ENCODE data around the gene TOE1.

The TOE1 gene

GRCh38 chr1:45370575-45370974 lies 30.6 kb downstream of the TOE1 start:
- H2BK120ac ChIP-seq (ENCODE audit: insufficient read depth, low read length, poor library complexity): no peak overlapping the region
- H4K91ac ChIP-seq (ENCODE audit: low read depth, low read length): no peak overlapping the region
- no peaks in the 10 kb centered on the region for H3K27me3 ChIP-seq (ENCODE audit: insufficient read depth, low read length)
- H3K79me1 ChIP-seq (ENCODE audit: low read length): no peaks in the 10 kb centered on the region
- H2AFZ ChIP-seq (ENCODE audit: insufficient read depth, low read length, poor library complexity): no peak overlapping the region
- H3K79me2 ChIP-seq (ENCODE audit: control insufficient read depth, insufficient read depth, low read length, poor library complexity): no peaks in the 10 kb centered on the region
- no peak overlapping the region for H4K8ac ChIP-seq (ENCODE audit: low read depth, low read length)
- no peaks in the 10 kb centered on the region for H3K36me3 ChIP-seq (ENCODE audit: control insufficient read depth in 1 of 2, insufficient read depth in 2 of 2, low read length in 2 of 2)
- no peak overlapping the region for H3K4ac ChIP-seq (ENCODE audit: low read depth, low read length)
- no peak overlapping the region for H3K14ac ChIP-seq (ENCODE audit: low read length)
- DNase-seq: no peak
- H3K27ac ChIP-seq (ENCODE audit: low read depth, low read length): no peak overlapping the region
- no peak overlapping the region for H3K18ac ChIP-seq (ENCODE audit: low read length)
- no peak overlapping the region for H3K23ac ChIP-seq (ENCODE audit: low read length)
- H4K12ac ChIP-seq (ENCODE audit: low read depth, low read length): no peak overlapping the region
- H3K4me2 ChIP-seq (ENCODE audit: low read length): no peak overlapping the region
- H3K4me3 ChIP-seq (ENCODE audit: low read depth, low read length): no peak overlapping the region
- no peak overlapping the region for H2BK12ac ChIP-seq (ENCODE audit: low read length)
- no peak overlapping the region for H2BK5ac ChIP-seq (ENCODE audit: low read depth, low read length, poor library complexity)
- H3K9me3 ChIP-seq (ENCODE audit: insufficient read depth, low read depth, low read length): no peaks in the 10 kb centered on the region
- no peak overlapping the region for H2AK5ac ChIP-seq (ENCODE audit: low read length)
- H3K4me1 ChIP-seq (ENCODE audit: control insufficient read depth in 1 of 2, insufficient read depth in 2 of 2, low read length in 2 of 2): no peaks in the 10 kb centered on the region
- no peak overlapping the region for H3K9ac ChIP-seq (ENCODE audit: low read length)

- Histone ChIP-seq H3K4me2 (ENCODE audit: low read length) (no peak overlapping the region), H3K4me3 (ENCODE audit: low read depth, low read length) (no peak overlapping the region), H3K14ac (ENCODE audit: low read length) (no peak overlapping the region), H3K9me3 (ENCODE audit: insufficient read depth, low read depth, low read length) (no peaks in the 10 kb centered on the region), H4K8ac (ENCODE audit: low read depth, low read length) (no peak overlapping the region), H3K23ac (ENCODE audit: low read length) (no peak overlapping the region), H2AFZ (ENCODE audit: insufficient read depth, low read length, poor library complexity) (no peak overlapping the region), H3K79me1 (ENCODE audit: low read length) (no peaks in the 10 kb centered on the region), H3K79me2 (ENCODE audit: control insufficient read depth, insufficient read depth, low read length, poor library complexity) (no peaks in the 10 kb centered on the region), H3K36me3 (ENCODE audit: control insufficient read depth in 1 of 2, insufficient read depth in 2 of 2, low read length in 2 of 2) (no peaks in the 10 kb centered on the region), H3K27me3 (ENCODE audit: insufficient read depth, low read length) (no peaks in the 10 kb centered on the region), H3K18ac (ENCODE audit: low read length) (no peak overlapping the region), H2BK5ac (ENCODE audit: low read depth, low read length, poor library complexity) (no peak overlapping the region), H3K4me1 (ENCODE audit: control insufficient read depth in 1 of 2, insufficient read depth in 2 of 2, low read length in 2 of 2) (no peaks in the 10 kb centered on the region), H2AK5ac (ENCODE audit: low read length) (no peak overlapping the region), H2BK12ac (ENCODE audit: low read length) (no peak overlapping the region), H4K12ac (ENCODE audit: low read depth, low read length) (no peak overlapping the region), H3K4ac (ENCODE audit: low read depth, low read length) (no peak overlapping the region), H4K91ac (ENCODE audit: low read depth, low read length) (no peak overlapping the region), H3K9ac (ENCODE audit: low read length) (no peak overlapping the region), H2BK120ac (ENCODE audit: insufficient read depth, low read length, poor library complexity) (no peak overlapping the region), H3K27ac (ENCODE audit: low read depth, low read length) (no peak overlapping the region)
- DNase-seq: no peak
These were observed 33.6 kb downstream of the TOE1 start for GRCh38 chr1:45373573-45373972.

- WGBS (ENCODE audit: extremely low coverage, insufficient coverage, insufficient read length): no CpG with 5 or more reads among the region's 3 CpGs
- Histone ChIP-seq H4K8ac (ENCODE audit: low read depth, low read length) (no peak overlapping the region), H4K12ac (ENCODE audit: low read depth, low read length) (no peak overlapping the region), H3K14ac (ENCODE audit: low read length) (no peak overlapping the region), H4K91ac (ENCODE audit: low read depth, low read length) (no peak overlapping the region), H3K4me3 (ENCODE audit: low read depth, low read length) (no peak overlapping the region), H3K79me1 (ENCODE audit: low read length) (no peaks in the 10 kb centered on the region), H2BK120ac (ENCODE audit: insufficient read depth, low read length, poor library complexity) (no peak overlapping the region), H3K27ac (ENCODE audit: low read depth, low read length) (no peak overlapping the region), H2AK5ac (ENCODE audit: low read length) (no peak overlapping the region), H3K36me3 (ENCODE audit: control insufficient read depth in 1 of 2, insufficient read depth in 2 of 2, low read length in 2 of 2) (no peaks in the 10 kb centered on the region), H3K4me2 (ENCODE audit: low read length) (no peak overlapping the region), H3K27me3 (ENCODE audit: insufficient read depth, low read length) (no peaks in the 10 kb centered on the region), H2AFZ (ENCODE audit: insufficient read depth, low read length, poor library complexity) (no peak overlapping the region), H3K18ac (ENCODE audit: low read length) (no peak overlapping the region), H3K4ac (ENCODE audit: low read depth, low read length) (no peak overlapping the region), H3K79me2 (ENCODE audit: control insufficient read depth, insufficient read depth, low read length, poor library complexity) (no peaks in the 10 kb centered on the region), H3K9me3 (ENCODE audit: insufficient read depth, low read depth, low read length) (no peaks in the 10 kb centered on the region), H3K4me1 (ENCODE audit: control insufficient read depth in 1 of 2, insufficient read depth in 2 of 2, low read length in 2 of 2) (no peaks in the 10 kb centered on the region), H3K23ac (ENCODE audit: low read length) (no peak overlapping the region), H2BK12ac (ENCODE audit: low read length) (no peak overlapping the region), H3K9ac (ENCODE audit: low read length) (no peak overlapping the region), H2BK5ac (ENCODE audit: low read depth, low read length, poor library complexity) (no peak overlapping the region)
- no peak for DNase-seq
These were observed 35.4 kb downstream of the TOE1 start for GRCh38 chr1:45375104-45376090.

GRCh38 chr1:45378184-45378583 lies 38.2 kb downstream of the TOE1 start:
- H4K91ac ChIP-seq (ENCODE audit: low read depth, low read length): no peak overlapping the region
- H2BK5ac ChIP-seq (ENCODE audit: low read depth, low read length, poor library complexity): no peak overlapping the region
- no peak overlapping the region for H4K8ac ChIP-seq (ENCODE audit: low read depth, low read length)
- no peak overlapping the region for H3K23ac ChIP-seq (ENCODE audit: low read length)
- H3K4ac ChIP-seq (ENCODE audit: low read depth, low read length): no peak overlapping the region
- H3K79me1 ChIP-seq (ENCODE audit: low read length): no peaks in the 10 kb centered on the region
- no peaks in the 10 kb centered on the region for H3K36me3 ChIP-seq (ENCODE audit: control insufficient read depth in 1 of 2, insufficient read depth in 2 of 2, low read length in 2 of 2)
- no peak overlapping the region for H2BK12ac ChIP-seq (ENCODE audit: low read length)
- no peaks in the 10 kb centered on the region for H3K27me3 ChIP-seq (ENCODE audit: insufficient read depth, low read length)
- H3K9me3 ChIP-seq (ENCODE audit: insufficient read depth, low read depth, low read length): no peaks in the 10 kb centered on the region
- H2AFZ ChIP-seq (ENCODE audit: insufficient read depth, low read length, poor library complexity): no peak overlapping the region
- H3K4me2 ChIP-seq (ENCODE audit: low read length): no peak overlapping the region
- H3K4me3 ChIP-seq (ENCODE audit: low read depth, low read length): no peak overlapping the region
- no peaks in the 10 kb centered on the region for H3K4me1 ChIP-seq (ENCODE audit: control insufficient read depth in 1 of 2, insufficient read depth in 2 of 2, low read length in 2 of 2)
- DNase-seq: no peak
- H4K12ac ChIP-seq (ENCODE audit: low read depth, low read length): no peak overlapping the region
- no peak overlapping the region for H3K18ac ChIP-seq (ENCODE audit: low read length)
- H3K9ac ChIP-seq (ENCODE audit: low read length): no peak overlapping the region
- no peaks in the 10 kb centered on the region for H3K79me2 ChIP-seq (ENCODE audit: control insufficient read depth, insufficient read depth, low read length, poor library complexity)
- no peak overlapping the region for H2BK120ac ChIP-seq (ENCODE audit: insufficient read depth, low read length, poor library complexity)
- no peak overlapping the region for H2AK5ac ChIP-seq (ENCODE audit: low read length)
- H3K14ac ChIP-seq (ENCODE audit: low read length): no peak overlapping the region
- no peak overlapping the region for H3K27ac ChIP-seq (ENCODE audit: low read depth, low read length)
